ENCODE measurements around the gene SLC22A23.

DNA sequence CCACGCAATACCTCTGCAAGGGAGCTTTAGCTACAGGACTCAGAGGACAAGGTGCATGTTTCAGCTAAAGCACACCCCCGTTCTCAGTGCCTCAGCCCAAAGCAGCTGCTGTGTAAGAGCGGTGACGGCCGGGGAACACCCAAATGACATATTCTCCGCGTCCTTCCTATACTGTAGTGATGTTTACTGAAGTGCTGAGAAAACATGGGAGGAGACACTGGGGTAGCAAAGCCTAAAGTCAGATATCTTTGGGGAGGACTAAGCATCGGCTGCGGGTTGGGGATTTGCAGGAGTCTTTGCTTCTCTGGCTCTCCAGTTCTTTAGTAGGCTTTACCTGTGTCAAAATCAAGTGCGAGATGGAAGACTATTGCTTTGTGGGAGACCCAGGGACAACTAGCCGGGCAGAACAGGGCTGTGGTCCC, 1.7 kb downstream of the SLC22A23 start:
- TF ChIP-seq, protein P1, sequence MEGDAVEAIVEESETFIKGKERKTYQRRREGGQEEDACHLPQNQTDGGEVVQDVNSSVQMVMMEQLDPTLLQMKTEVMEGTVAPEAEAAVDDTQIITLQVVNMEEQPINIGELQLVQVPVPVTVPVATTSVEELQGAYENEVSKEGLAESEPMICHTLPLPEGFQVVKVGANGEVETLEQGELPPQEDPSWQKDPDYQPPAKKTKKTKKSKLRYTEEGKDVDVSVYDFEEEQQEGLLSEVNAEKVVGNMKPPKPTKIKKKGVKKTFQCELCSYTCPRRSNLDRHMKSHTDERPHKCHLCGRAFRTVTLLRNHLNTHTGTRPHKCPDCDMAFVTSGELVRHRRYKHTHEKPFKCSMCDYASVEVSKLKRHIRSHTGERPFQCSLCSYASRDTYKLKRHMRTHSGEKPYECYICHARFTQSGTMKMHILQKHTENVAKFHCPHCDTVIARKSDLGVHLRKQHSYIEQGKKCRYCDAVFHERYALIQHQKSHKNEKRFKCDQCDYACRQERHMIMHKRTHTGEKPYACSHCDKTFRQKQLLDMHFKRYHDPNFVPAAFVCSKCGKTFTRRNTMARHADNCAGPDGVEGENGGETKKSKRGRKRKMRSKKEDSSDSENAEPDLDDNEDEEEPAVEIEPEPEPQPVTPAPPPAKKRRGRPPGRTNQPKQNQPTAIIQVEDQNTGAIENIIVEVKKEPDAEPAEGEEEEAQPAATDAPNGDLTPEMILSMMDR (IDR thresholded peaks at IDR 0.05), result no peak
- no peak for TF ChIP-seq POLR2A (IDR thresholded peaks at IDR 0.05)

All from adrenal gland (tissue), 5 donors.